Measurements from ENCODE around the gene CAPN2.
A peak's percentile ranks its signal among the peaks of the same experiment; 100 is the strongest.

The CAPN2 gene

DNA sequence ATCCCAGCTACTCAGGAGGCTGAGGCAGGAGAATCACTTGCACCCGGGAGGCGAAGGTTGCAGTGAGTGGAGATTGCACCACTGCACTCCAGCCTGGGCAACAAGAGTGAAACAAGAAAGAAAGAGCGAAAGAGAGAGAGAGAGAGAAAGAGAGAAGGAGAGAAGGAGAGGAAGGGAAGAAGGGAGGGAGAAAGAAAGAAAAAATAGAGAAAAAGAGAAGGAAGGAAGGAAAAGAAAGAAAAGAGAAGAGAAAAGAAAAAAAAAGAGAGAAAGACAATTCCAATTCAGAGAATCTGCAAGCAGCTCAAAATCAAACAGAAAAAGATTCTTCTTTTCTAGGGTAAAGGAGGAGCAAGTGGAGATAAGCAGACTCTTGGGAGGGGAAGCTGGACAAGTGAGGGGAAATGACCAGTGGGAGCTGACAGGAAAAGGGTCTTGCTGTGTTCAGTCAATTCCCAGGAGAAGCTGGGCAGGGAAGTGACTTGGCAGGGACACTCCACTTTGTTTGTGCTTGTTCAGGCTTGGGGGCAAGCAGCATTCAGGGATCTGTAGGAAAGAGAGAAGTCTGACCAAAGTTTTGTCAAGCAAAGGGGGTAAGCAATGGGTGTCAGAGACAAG is 3.6 kb upstream of the CAPN2 start:
- H3K4me3 ChIP-seq (ENCODE audit: low read length), result no peak overlapping the region
- no peak for DNase-seq (ENCODE audit: low read depth)
- no peak for TF ChIP-seq CTCF (IDR thresholded peaks at IDR 0.05; ENCODE audit: insufficient read depth, low read depth, low read length, missing control alignments)

DNA sequence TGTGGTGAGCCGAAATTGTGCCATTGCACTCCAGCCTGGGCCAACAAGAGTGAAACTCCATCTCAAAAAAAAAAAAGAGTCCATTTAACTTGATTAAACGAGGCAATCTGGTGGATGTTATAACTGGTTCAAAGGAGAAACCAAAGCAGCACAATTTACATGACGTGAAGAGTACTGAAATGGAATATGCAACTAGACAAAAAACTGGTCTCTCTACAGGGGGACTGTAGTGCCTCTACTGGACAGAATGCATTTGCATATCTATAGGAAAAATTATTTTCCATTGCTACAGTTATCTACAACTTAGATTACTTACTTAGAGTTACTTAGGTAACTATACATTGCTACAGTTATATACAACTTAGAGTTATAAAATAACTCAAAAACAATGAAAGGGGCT is 2.7 kb upstream of the CAPN2 start:
- peak; percentile 27 for TF ChIP-seq CTCF (IDR thresholded peaks at IDR 0.05; ENCODE audit: insufficient read depth, low read depth, low read length, missing control alignments)
- DNase-seq (ENCODE audit: low read depth), result no peak
- H3K4me3 ChIP-seq (ENCODE audit: low read length), result no peak overlapping the region

- no peak overlapping the region for H3K4me3 ChIP-seq (ENCODE audit: low read length)
- TF ChIP-seq CTCF (IDR thresholded peaks at IDR 0.05; ENCODE audit: insufficient read depth, low read depth, low read length, missing control alignments), result no peak
- no peak for DNase-seq (ENCODE audit: low read depth)
Observed at GRCh38 chr1:223710179-223711133, 1.9 kb upstream of the CAPN2 start.

- peak; percentile 62 for DNase-seq (ENCODE audit: low read depth)
Observed at GRCh38 chr1:223711173-223711572, 1.2 kb upstream of the CAPN2 start.

GRCh38 chr1:223711747-223712193 is 569 bp upstream of the CAPN2 start:
- H3K4me3 ChIP-seq (ENCODE audit: low read length), result peak overlapping the region; percentile 20
- no peak for DNase-seq (ENCODE audit: low read depth)
- TF ChIP-seq CTCF (IDR thresholded peaks at IDR 0.05; ENCODE audit: insufficient read depth, low read depth, low read length, missing control alignments), result no peak

More at GRCh38 chr1:223711173-223711572, 1.2 kb upstream of the CAPN2 start:
- no peak for TF ChIP-seq CTCF (IDR thresholded peaks at IDR 0.05; ENCODE audit: insufficient read depth, low read depth, low read length, missing control alignments)
- no peak overlapping the region for H3K4me3 ChIP-seq (ENCODE audit: low read length)

- H3K4me3 ChIP-seq (ENCODE audit: low read length), result peak overlapping the region; percentile 78
- TF ChIP-seq CTCF (IDR thresholded peaks at IDR 0.05; ENCODE audit: insufficient read depth, low read depth, low read length, missing control alignments), result no peak
- no peak for DNase-seq (ENCODE audit: low read depth)
Observed at GRCh38 chr1:223712850-223713474, 623 bp downstream of the CAPN2 start.

All from epithelial cell of esophagus (primary cell).